Neural progenitor cell (in vitro differentiated cells): ENCODE data around the gene POU6F2.

Experiments
- EZH2 ChIP-seq: fragments of 200-600 bp; sonication (generic); IDR thresholded peaks from 2 replicates; pipeline ENCODE4 v1.6.1; 2017; ENCODE audit warnings: antibody characterized with exemption, mild to moderate bottlenecking, moderate library complexity
- TF ChIP-seq, protein P1 (sequence below): fragments of 200-600 bp; sonication (generic); IDR thresholded peaks from 2 replicates; pipeline ENCODE4 v1.5.1; 2017; ENCODE audit warnings: antibody characterized with exemption, mild to moderate bottlenecking

DNA sequence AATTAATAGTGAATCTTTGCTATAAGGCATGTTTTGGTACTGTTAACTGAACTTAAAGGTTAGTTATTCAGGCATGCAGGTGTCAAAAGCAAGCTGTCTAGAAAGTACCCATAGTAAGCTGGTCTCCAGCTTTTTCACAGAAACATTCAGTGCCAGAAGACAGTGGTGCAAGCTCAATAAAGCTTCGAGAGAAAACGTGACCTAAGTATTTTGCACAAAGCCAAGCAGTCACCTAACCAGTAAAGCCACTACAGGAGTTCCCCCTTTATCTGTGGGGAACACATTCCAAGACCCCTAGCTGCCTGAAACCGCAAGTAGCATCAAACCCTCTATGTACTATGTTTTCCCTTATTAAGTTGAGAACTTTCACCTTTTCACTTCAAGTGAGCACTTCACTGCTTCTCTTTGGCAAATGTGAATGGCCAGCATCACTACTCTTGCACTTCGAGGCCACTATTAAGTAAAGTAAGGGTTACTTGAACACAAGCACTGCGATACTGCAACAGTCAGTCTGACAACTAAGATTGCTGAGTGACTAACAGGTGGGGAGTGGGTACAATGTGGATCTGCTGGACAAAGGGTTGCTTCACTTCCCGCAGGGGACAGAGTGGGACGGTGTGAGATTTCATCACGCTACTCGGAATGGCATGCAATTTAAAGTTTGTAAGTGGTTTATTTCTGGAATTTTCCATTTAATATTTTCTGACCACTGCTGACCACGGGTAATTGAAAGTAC lies 334.7 kb downstream of the POU6F2 start:
- TF ChIP-seq, protein P1, sequence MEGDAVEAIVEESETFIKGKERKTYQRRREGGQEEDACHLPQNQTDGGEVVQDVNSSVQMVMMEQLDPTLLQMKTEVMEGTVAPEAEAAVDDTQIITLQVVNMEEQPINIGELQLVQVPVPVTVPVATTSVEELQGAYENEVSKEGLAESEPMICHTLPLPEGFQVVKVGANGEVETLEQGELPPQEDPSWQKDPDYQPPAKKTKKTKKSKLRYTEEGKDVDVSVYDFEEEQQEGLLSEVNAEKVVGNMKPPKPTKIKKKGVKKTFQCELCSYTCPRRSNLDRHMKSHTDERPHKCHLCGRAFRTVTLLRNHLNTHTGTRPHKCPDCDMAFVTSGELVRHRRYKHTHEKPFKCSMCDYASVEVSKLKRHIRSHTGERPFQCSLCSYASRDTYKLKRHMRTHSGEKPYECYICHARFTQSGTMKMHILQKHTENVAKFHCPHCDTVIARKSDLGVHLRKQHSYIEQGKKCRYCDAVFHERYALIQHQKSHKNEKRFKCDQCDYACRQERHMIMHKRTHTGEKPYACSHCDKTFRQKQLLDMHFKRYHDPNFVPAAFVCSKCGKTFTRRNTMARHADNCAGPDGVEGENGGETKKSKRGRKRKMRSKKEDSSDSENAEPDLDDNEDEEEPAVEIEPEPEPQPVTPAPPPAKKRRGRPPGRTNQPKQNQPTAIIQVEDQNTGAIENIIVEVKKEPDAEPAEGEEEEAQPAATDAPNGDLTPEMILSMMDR: no peak
- no peak for TF ChIP-seq EZH2
